Spleen (tissue), 7 donors: ENCODE measurements around the gene SORCS3.

ENCODE experiments used
- CTCF ChIP-seq, 11 experiments: fragments of 200-600 bp in 7 of 11; fragments of 450-650 bp in 4 of 11; sonication (generic) in 4 of 11; IDR thresholded peaks in 8 of 11; conservative IDR thresholded peaks in 3 of 11; 1 replicate in 7 of 11; 2 replicates in 4 of 11; pipeline versions ENCODE4 v1.4.0 to v1.8.0; 2016 to 2021; ENCODE audit warnings: antibody characterized with exemption in 11 of 11, inconsistent platforms in 4 of 11, mild to moderate bottlenecking in 1 of 11
- POLR2A ChIP-seq, 3 donors: fragments of 450-650 bp; IDR thresholded peaks; one replicate each; pipeline ENCODE4 v1.5.1; 2017; ENCODE audit warnings: antibody characterized with exemption in 3 of 3, mild to moderate bottlenecking in 1 of 3
- POLR2AphosphoS5 ChIP-seq, 3 donors: sonication (generic); formaldehyde crosslinking; IDR thresholded peaks; one replicate each; pipeline ENCODE4 v1.5.1; 2017; ENCODE audit warnings: antibody characterized with exemption in 3 of 3
- donor health status: DM: no; HTN: no; CAD: no; lungs with moderate emphysema.
- donor health status: DM: no; HTN: no; CAD: no.
- donor health status: DM: no; HTN: no; CAD: no.

- TF ChIP-seq POLR2A (IDR thresholded peaks at IDR 0.05) (no peak), CTCF (IDR thresholded peaks at IDR 0.05 in 8 of 11, conservative IDR thresholded peaks at IDR 0.05 in 3 of 11) (no peak), POLR2AphosphoS5 (IDR thresholded peaks at IDR 0.05) (no peak)
Measured at GRCh38 chr10:105070249-105070648, 429.2 kb downstream of the SORCS3 start.
